OCI-LY1 (cell line): ENCODE measurements around the gene TNIP3.

Experiments used
- EZH2 ChIP-seq: fragments of 200-600 bp; sonication (generic), shearing (Covaris generic); IDR thresholded peaks from 2 replicates; pipeline ENCODE4 v1.8.0; 2017; ENCODE audit warnings: borderline replicate concordance, mixed run types, mild to moderate bottlenecking, antibody characterized with exemption, low read length, moderate library complexity, mixed read lengths
- TF ChIP-seq, protein P1 (sequence below): fragments of 200-600 bp; sonication (generic), shearing (Covaris generic); IDR thresholded peaks from 2 replicates; pipeline ENCODE4 v1.5.1; 2017; ENCODE audit warnings: mild to moderate bottlenecking, antibody characterized with exemption, low read length, moderate library complexity, mixed read lengths

DNA sequence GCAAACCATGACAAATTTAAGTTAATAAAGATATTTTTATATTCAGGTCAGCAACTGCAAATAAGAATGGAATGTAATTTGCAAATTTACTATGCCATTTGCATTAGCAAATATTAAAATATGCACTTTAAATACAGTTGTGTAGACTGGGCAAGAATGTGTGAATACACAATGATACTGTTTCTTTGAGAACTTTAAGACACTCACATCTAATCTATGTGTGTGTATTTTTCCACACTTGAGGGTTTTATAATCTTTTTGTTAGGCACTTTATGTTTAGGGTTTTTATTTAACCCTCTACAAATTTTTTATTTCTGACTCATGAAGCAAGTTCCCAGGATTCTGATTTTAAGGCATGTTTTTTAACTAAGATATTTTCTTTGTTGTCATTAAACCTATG lies 67.9 kb downstream of the TNIP3 start:
- TF ChIP-seq, protein P1, sequence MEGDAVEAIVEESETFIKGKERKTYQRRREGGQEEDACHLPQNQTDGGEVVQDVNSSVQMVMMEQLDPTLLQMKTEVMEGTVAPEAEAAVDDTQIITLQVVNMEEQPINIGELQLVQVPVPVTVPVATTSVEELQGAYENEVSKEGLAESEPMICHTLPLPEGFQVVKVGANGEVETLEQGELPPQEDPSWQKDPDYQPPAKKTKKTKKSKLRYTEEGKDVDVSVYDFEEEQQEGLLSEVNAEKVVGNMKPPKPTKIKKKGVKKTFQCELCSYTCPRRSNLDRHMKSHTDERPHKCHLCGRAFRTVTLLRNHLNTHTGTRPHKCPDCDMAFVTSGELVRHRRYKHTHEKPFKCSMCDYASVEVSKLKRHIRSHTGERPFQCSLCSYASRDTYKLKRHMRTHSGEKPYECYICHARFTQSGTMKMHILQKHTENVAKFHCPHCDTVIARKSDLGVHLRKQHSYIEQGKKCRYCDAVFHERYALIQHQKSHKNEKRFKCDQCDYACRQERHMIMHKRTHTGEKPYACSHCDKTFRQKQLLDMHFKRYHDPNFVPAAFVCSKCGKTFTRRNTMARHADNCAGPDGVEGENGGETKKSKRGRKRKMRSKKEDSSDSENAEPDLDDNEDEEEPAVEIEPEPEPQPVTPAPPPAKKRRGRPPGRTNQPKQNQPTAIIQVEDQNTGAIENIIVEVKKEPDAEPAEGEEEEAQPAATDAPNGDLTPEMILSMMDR: no peak
- TF ChIP-seq EZH2: no peak
